Mesenchymal stem cell (in vitro differentiated cells and primary cell): ENCODE results near the gene VAMP8.
A peak's percentile ranks its signal among the peaks of the same experiment; 100 is the strongest.

ENCODE experiments used
- DNase-seq: peaks from one replicate; pipeline ENCODE4 v3.0.0-alpha.2; 2013
- H2AFZ ChIP-seq: one replicate; pipeline ENCODE4 v1.6.1; 2013; ENCODE audit warnings: low read depth, mild to moderate bottlenecking, control low read depth, inconsistent platforms, low read length, moderate library complexity
- H2AK5ac ChIP-seq: 2 replicates; pipeline ENCODE4 v1.6.1; 2013; ENCODE audit warnings: low read length, moderate library complexity, mild to moderate bottlenecking, inconsistent platforms; ENCODE audit not compliant: severe bottlenecking
- H2BK120ac ChIP-seq: one replicate; pipeline ENCODE4 v1.6.1; 2013; ENCODE audit warnings: low read depth, mild to moderate bottlenecking, inconsistent platforms, low read length, moderate library complexity
- H2BK12ac ChIP-seq, 2 experiments: one replicate each; pipeline ENCODE4 v1.6.1; 2013; ENCODE audit warnings: inconsistent platforms in 2 of 2, low read length in 2 of 2, mild to moderate bottlenecking in 2 of 2, moderate library complexity in 2 of 2, control low read depth in 1 of 2
- H2BK15ac ChIP-seq: one replicate; pipeline ENCODE4 v1.6.1; 2013; ENCODE audit warnings: mild to moderate bottlenecking, low read depth, inconsistent platforms; ENCODE audit not compliant: poor library complexity, severe bottlenecking
- H2BK5ac ChIP-seq: 2 replicates; pipeline ENCODE4 v1.6.1; 2013; ENCODE audit warnings: low read depth, mild to moderate bottlenecking, low read length, control low read depth, inconsistent platforms; ENCODE audit not compliant: poor library complexity, severe bottlenecking
- H3K14ac ChIP-seq, 2 experiments: one replicate each; pipeline ENCODE4 v1.6.1; 2013; ENCODE audit warnings: inconsistent platforms in 2 of 2, low read length in 2 of 2, control low read depth in 1 of 2, mild to moderate bottlenecking in 1 of 2, moderate library complexity in 1 of 2
- H3K18ac ChIP-seq, 2 experiments: one replicate each; pipeline ENCODE4 v1.6.1; 2013; ENCODE audit warnings: inconsistent platforms in 2 of 2, low read length in 2 of 2, control low read depth in 1 of 2, low read depth in 1 of 2, mild to moderate bottlenecking in 1 of 2
- H3K23ac ChIP-seq, 2 experiments: one replicate each; pipeline ENCODE4 v1.6.1; 2013; ENCODE audit warnings: inconsistent platforms in 2 of 2, low read length in 2 of 2, mild to moderate bottlenecking in 2 of 2, moderate library complexity in 2 of 2, control low read depth in 1 of 2
- H3K27ac ChIP-seq: 2 replicates; pipeline ENCODE4 v1.5.1; 2013; ENCODE audit warnings: mild to moderate bottlenecking, moderate library complexity, low read length, control low read depth, inconsistent platforms; ENCODE audit not compliant: poor library complexity, severe bottlenecking
- H3K27me3 ChIP-seq, 2 experiments: 2 replicates each; pipeline versions ENCODE4 v1.6.1 to v1.7.0; 2013; ENCODE audit warnings: low read length in 2 of 2, mild to moderate bottlenecking in 2 of 2, moderate library complexity in 2 of 2, control low read depth in 1 of 2, inconsistent platforms in 1 of 2; ENCODE audit not compliant: control insufficient read depth in 1 of 2, insufficient read depth in 1 of 2
- H3K36me3 ChIP-seq, 2 experiments: 2 replicates each; pipeline versions ENCODE4 v1.6.1 to v1.7.0; 2013; ENCODE audit warnings: low read length in 2 of 2, control low read depth in 1 of 2, inconsistent platforms in 1 of 2, low read depth in 1 of 2, mild to moderate bottlenecking in 1 of 2; ENCODE audit not compliant: insufficient read depth in 2 of 2, control insufficient read depth in 1 of 2
- H3K4ac ChIP-seq, 2 experiments: one replicate each; pipeline ENCODE4 v1.6.1; 2013; ENCODE audit warnings: inconsistent platforms in 2 of 2, low read length in 2 of 2, mild to moderate bottlenecking in 2 of 2, moderate library complexity in 2 of 2, control low read depth in 1 of 2, low read depth in 1 of 2
- H3K4me1 ChIP-seq: 2 replicates; pipeline ENCODE4 v1.6.1; 2013; ENCODE audit warnings: low read depth, low read length, control low read depth; ENCODE audit not compliant: control insufficient read depth, insufficient read depth
- H3K4me2 ChIP-seq: 2 replicates; pipeline ENCODE4 v1.6.1; 2013; ENCODE audit warnings: low read length, mild to moderate bottlenecking, inconsistent platforms; ENCODE audit not compliant: poor library complexity, severe bottlenecking
- H3K4me3 ChIP-seq, 2 experiments: 2 replicates each; pipeline versions ENCODE4 v1.5.1 to v1.7.0; 2013; ENCODE audit warnings: low read length in 2 of 2, mild to moderate bottlenecking in 2 of 2, control low read depth in 1 of 2, low read depth in 1 of 2; ENCODE audit not compliant: insufficient read depth in 1 of 2
- H3K79me1 ChIP-seq: replicated peaks from 2 replicates; pipeline ENCODE4 v1.6.1; 2013; ENCODE audit warnings: mild to moderate bottlenecking, control low read depth, low read length, inconsistent platforms; ENCODE audit not compliant: poor library complexity, severe bottlenecking
- H3K9ac ChIP-seq: 2 replicates; pipeline ENCODE4 v1.7.0; 2013; ENCODE audit warnings: mild to moderate bottlenecking, low read length, moderate library complexity
- H3K9me3 ChIP-seq: 2 replicates; pipeline ENCODE4 v1.7.0; 2013; ENCODE audit warnings: mild to moderate bottlenecking, low read length; ENCODE audit not compliant: control insufficient read depth
- H4K8ac ChIP-seq: one replicate; pipeline ENCODE4 v1.6.1; 2013; ENCODE audit warnings: inconsistent platforms, mild to moderate bottlenecking, low read length, moderate library complexity
- H4K91ac ChIP-seq: one replicate; pipeline ENCODE4 v1.6.1; 2013; ENCODE audit warnings: mild to moderate bottlenecking, low read length, inconsistent platforms
- WGBS: methylation state at CpG from one replicate; pipeline ENCODE4 v1.1.7; 2013; ENCODE audit warnings: mixed read lengths; 5-methylcytosine and 5-hydroxymethylcytosine counted together

VAMP8 gene

DNA sequence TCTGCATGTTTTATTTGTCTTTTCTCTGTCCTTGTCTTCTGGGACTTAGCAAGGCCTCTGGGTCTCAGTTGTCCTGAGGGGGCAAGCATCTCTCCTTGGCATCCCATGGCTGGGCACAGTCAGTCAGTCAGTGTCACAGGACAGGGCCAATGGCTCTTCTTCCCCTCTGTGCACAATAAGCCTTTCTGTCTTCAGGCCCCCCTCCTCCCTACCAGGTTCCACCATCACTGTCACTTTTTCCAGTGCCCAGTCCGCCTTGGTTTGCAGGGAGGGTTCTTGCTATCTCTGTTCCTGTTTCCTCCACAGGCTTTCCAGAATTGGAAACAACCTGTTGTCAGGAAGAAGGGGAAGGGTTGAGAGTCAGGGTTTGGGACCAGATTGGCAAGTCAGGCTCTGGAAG, 5.1 kb downstream of the VAMP8 start:
- H2BK15ac ChIP-seq: peak overlapping the region; percentile 32
- no peak overlapping the region for H4K91ac ChIP-seq

DNA sequence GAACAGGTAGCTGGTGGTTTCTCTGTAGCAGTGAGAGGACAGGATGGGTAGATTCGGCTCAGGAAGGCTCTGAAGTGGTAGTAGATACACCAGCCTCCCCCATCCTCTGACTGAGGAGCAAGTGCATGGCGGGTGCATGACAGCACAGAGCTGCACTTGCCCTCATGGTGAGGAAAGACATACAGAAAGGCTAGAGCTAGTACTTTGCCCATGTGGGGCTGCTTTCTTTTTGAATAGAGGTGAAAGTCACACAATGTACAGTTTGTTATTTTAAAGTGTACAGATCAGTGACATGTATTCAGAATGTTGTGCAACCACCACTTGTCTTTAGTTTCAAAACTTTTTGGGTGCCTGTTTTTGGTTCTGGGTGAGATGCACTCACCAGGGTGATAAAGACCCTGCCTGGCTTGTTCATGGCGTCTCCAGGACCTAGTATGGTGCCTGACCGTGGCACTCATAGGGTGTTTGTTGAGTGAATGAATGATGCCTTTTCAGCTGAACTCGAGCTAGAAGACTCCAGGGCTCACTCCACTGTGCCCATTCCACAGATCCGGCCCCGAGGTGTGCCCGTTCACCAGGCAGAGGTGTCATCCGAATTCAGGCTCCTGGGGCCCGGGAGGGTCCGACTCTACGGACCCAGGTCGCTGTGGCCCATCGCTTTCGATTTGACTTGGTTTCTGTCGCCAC, 6.4 kb downstream of the VAMP8 start:
- no peak overlapping the region for H3K4me2 ChIP-seq
- no peaks in the 10 kb centered on the region for H3K27me3 ChIP-seq
- no peak overlapping the region for H3K14ac ChIP-seq
- H3K9me3 ChIP-seq: no peaks in the 10 kb centered on the region
- H2BK120ac ChIP-seq: peak overlapping the region; percentile 87
- H3K36me3 ChIP-seq: peaks cover 0 to 20% of the 10 kb centered on the region in 2 experiments
- H3K4ac ChIP-seq: no peak overlapping the region
- H4K91ac ChIP-seq: no peak overlapping the region
- peak overlapping the region; percentile 19 to 46 for H3K18ac ChIP-seq
- peak overlapping the region in 1 of 2 experiments; percentile 45 for H2BK12ac ChIP-seq
- no peak for DNase-seq
- no peak overlapping the region for H3K27ac ChIP-seq
- no peak overlapping the region for H2AK5ac ChIP-seq
- H3K23ac ChIP-seq: no peak overlapping the region
- no peak overlapping the region for H2BK5ac ChIP-seq
- no peak overlapping the region for H2BK15ac ChIP-seq
- peak overlapping the region in 1 of 2 experiments; percentile 84 for H3K4me3 ChIP-seq
- 76% methylated on average over 16 of the region's 16 CpGs for WGBS
- peaks cover 30% of the 10 kb centered on the region for H3K4me1 ChIP-seq
- H4K8ac ChIP-seq: peak overlapping the region; percentile 19
- H3K79me1 ChIP-seq: peaks cover 6% of the 10 kb centered on the region
- peak overlapping the region; percentile 85 for H3K9ac ChIP-seq
- H2AFZ ChIP-seq: no peak overlapping the region

More for the DNA sequence above, 5.1 kb downstream of the VAMP8 start:
- H3K18ac ChIP-seq: no peak overlapping the region
- H3K27me3 ChIP-seq: no peaks in the 10 kb centered on the region
- H4K8ac ChIP-seq: no peak overlapping the region
- peaks cover 6% of the 10 kb centered on the region for H3K79me1 ChIP-seq
- H3K4me2 ChIP-seq: no peak overlapping the region
- no peak overlapping the region for H2BK12ac ChIP-seq
- H3K4me3 ChIP-seq: no peak overlapping the region
- H2AFZ ChIP-seq: no peak overlapping the region
- no peak for DNase-seq
- no peak overlapping the region for H3K4ac ChIP-seq
- no peak overlapping the region for H3K9ac ChIP-seq
- no peak overlapping the region for H2AK5ac ChIP-seq
- peaks cover 0 to 20% of the 10 kb centered on the region in 2 experiments for H3K36me3 ChIP-seq
- no peak overlapping the region for H2BK5ac ChIP-seq
- 100% methylated on average over 1 of the region's 1 CpG for WGBS
- no peak overlapping the region for H2BK120ac ChIP-seq
- no peak overlapping the region for H3K27ac ChIP-seq
- H3K9me3 ChIP-seq: no peaks in the 10 kb centered on the region
- no peak overlapping the region for H3K23ac ChIP-seq
- H3K14ac ChIP-seq: peak overlapping the region in 1 of 2 experiments; percentile 19
- peaks cover 26% of the 10 kb centered on the region for H3K4me1 ChIP-seq

- 54% methylated on average over 49 of the region's 52 CpGs for WGBS
Measured at GRCh38 chr2:85584354-85584856, 7.0 kb downstream of the VAMP8 start, which contains the start of gene VAMP5. Gene VAMP5 (plus strand): TSS chr2:85584431. CDS start chr2:85584491, 60 bp downstream.

More at GRCh38 chr2:85584354-85584856, 7.0 kb downstream of the VAMP8 start, which contains the start of gene VAMP5:
- H2AK5ac ChIP-seq: peak within 1 kb of the TSS; percentile 73
- peaks cover 4% of the 10 kb centered on the region for H3K79me1 ChIP-seq
- no peak within 1 kb of the TSS for H3K23ac ChIP-seq
- peak within 1 kb of the TSS; percentile 48 for H4K91ac ChIP-seq
- no peak for DNase-seq
- no peaks in the 10 kb centered on the region for H3K27me3 ChIP-seq
- H3K9me3 ChIP-seq: no peaks in the 10 kb centered on the region
- peak within 1 kb of the TSS; percentile 96 for H4K8ac ChIP-seq
- H2BK120ac ChIP-seq: peak within 1 kb of the TSS; percentile 87
- H3K14ac ChIP-seq: no peak within 1 kb of the TSS
- H3K9ac ChIP-seq: peak within 1 kb of the TSS; percentile 85
- peak within 1 kb of the TSS; percentile 93 for H2BK15ac ChIP-seq
- peak within 1 kb of the TSS; percentile 38 for H3K27ac ChIP-seq
- H3K4me3 ChIP-seq: peak within 1 kb of the TSS in 1 of 2 experiments; percentile 84
- peak within 1 kb of the TSS; percentile 59 to 87 for H3K18ac ChIP-seq
- H2BK5ac ChIP-seq: no peak within 1 kb of the TSS
- peaks cover 0 to 20% of the 10 kb centered on the region in 2 experiments for H3K36me3 ChIP-seq
- no peak within 1 kb of the TSS for H3K4me2 ChIP-seq
- peak within 1 kb of the TSS; percentile 20 for H2AFZ ChIP-seq
- peak within 1 kb of the TSS; percentile 69 to 76 for H2BK12ac ChIP-seq
- H3K4ac ChIP-seq: peak within 1 kb of the TSS; percentile 70 to 77
- peaks cover 24% of the 10 kb centered on the region for H3K4me1 ChIP-seq
